ENCODE results near the gene PHF2.

Gene PHF2

DNA sequence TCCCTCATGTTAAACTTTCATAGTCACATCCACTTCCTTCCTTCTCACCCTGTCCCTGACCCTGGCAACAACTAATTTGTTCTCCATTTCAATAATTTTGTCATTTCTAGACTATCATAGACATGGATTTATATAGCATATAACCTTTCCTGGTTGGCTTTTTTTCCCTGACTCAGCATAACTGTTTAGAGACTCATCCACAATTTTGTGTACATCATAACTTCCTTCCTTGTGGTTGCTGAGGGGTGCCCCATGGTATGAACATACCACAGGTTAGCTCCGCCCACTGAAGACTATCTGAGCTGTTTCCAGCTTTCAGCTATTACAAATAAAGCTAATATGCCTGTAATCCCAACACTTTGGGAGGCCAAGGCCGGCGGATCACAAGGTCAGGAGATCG is 137.3 kb downstream of the PHF2 start:
- TF ChIP-seq, protein P1, sequence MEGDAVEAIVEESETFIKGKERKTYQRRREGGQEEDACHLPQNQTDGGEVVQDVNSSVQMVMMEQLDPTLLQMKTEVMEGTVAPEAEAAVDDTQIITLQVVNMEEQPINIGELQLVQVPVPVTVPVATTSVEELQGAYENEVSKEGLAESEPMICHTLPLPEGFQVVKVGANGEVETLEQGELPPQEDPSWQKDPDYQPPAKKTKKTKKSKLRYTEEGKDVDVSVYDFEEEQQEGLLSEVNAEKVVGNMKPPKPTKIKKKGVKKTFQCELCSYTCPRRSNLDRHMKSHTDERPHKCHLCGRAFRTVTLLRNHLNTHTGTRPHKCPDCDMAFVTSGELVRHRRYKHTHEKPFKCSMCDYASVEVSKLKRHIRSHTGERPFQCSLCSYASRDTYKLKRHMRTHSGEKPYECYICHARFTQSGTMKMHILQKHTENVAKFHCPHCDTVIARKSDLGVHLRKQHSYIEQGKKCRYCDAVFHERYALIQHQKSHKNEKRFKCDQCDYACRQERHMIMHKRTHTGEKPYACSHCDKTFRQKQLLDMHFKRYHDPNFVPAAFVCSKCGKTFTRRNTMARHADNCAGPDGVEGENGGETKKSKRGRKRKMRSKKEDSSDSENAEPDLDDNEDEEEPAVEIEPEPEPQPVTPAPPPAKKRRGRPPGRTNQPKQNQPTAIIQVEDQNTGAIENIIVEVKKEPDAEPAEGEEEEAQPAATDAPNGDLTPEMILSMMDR (IDR thresholded peaks at IDR 0.05; ENCODE audit: insufficient read depth, low read depth, low read length, missing control alignments): no peak
- DNase-seq (ENCODE audit: low read depth): no peak
- H3K4me3 ChIP-seq (ENCODE audit: low read depth, low read length): no peak overlapping the region

- TF ChIP-seq, protein P1 (IDR thresholded peaks at IDR 0.05; ENCODE audit: insufficient read depth, low read depth, low read length, missing control alignments): no peak
- DNase-seq (ENCODE audit: low read depth): no peak
- H3K4me3 ChIP-seq (ENCODE audit: low read depth, low read length): no peak overlapping the region
Measured at GRCh38 chr9:93721417-93721965, 145.1 kb downstream of the PHF2 start.

GRCh38 chr9:93724852-93725251 is 148.5 kb downstream of the PHF2 start:
- H3K4me3 ChIP-seq (ENCODE audit: low read depth, low read length): no peak overlapping the region
- DNase-seq (ENCODE audit: low read depth): no peak
- TF ChIP-seq, protein P1 (IDR thresholded peaks at IDR 0.05; ENCODE audit: insufficient read depth, low read depth, low read length, missing control alignments): no peak

- no peak for DNase-seq (ENCODE audit: low read depth)
- H3K4me3 ChIP-seq (ENCODE audit: low read depth, low read length): no peak overlapping the region
- TF ChIP-seq, protein P1 (IDR thresholded peaks at IDR 0.05; ENCODE audit: insufficient read depth, low read depth, low read length, missing control alignments): no peak
Measured at GRCh38 chr9:93725382-93725781, 149.0 kb downstream of the PHF2 start.

DNA sequence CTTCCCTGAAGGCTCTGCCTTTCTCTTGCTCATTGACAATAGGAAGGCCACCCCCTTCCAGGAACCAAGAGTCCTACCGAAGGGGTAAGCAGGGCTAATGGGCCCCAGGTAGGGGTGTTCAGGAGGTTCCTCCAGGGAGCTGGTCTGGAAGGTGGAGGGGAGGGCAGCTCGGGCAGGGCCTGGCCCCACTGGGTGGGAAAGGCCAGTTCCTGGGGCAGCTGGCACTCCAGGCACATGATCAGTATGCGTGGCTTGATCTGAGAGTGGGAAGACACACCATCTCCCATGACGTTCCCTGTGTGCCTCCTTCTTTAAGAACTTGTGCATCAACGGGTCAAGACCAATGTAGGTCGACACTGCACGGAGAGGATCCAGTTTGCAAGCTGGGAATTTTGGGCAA is 149.8 kb downstream of the PHF2 start:
- no peak for DNase-seq (ENCODE audit: low read depth)
- no peak overlapping the region for H3K4me3 ChIP-seq (ENCODE audit: low read depth, low read length)
- TF ChIP-seq, protein P1 (IDR thresholded peaks at IDR 0.05; ENCODE audit: insufficient read depth, low read depth, low read length, missing control alignments): no peak
